Stimulated activated CD8-positive, alpha-beta memory T cell treated with anti-CD3 and anti-CD28 coated beads, Interleukin-4, amount 100 ng/mL, for 1 hour (primary cell): ENCODE results near the gene PTPRN2.
"Not testable (repeated sequence)": the region's sequence is repeated elsewhere in the genome, so short reads cannot be mapped to it uniquely, and the experiment has no call there.

ENCODE experiments used
- DNase-seq, 2 donors: peaks; one replicate each; pipeline ENCODE4 v3.0.0-alpha.2; 2020; ENCODE audit warnings: low read depth in 2 of 2, low spot score in 1 of 2

The PTPRN2 gene

GRCh38 chr7:158312789-158313188 lies 274.8 kb downstream of the PTPRN2 start:
- no peak for DNase-seq

- DNase-seq = no peak
These were observed 275.8 kb downstream of the PTPRN2 start for GRCh38 chr7:158311791-158312190.

- DNase-seq = no peak
These were observed 276.5 kb downstream of the PTPRN2 start for GRCh38 chr7:158310924-158311666.

GRCh38 chr7:158309868-158310763 lies 277.5 kb downstream of the PTPRN2 start:
- DNase-seq = no peak

- no peak for DNase-seq
These were observed 279.6 kb downstream of the PTPRN2 start for GRCh38 chr7:158308001-158308400.

GRCh38 chr7:158304072-158304471 lies 283.6 kb downstream of the PTPRN2 start:
- DNase-seq = not testable (repeated sequence)

- DNase-seq = no peak
These were observed 284.5 kb downstream of the PTPRN2 start for GRCh38 chr7:158303121-158303520.

- DNase-seq = no peak
These were observed 285.2 kb downstream of the PTPRN2 start for GRCh38 chr7:158302274-158303070.

GRCh38 chr7:158301207-158301606 lies 286.4 kb downstream of the PTPRN2 start:
- no peak for DNase-seq

GRCh38 chr7:158300427-158300826 lies 287.2 kb downstream of the PTPRN2 start:
- DNase-seq = no peak

GRCh38 chr7:158299607-158300006 lies 288.0 kb downstream of the PTPRN2 start:
- no peak for DNase-seq

- no peak for DNase-seq
These were observed 290.9 kb downstream of the PTPRN2 start for GRCh38 chr7:158296798-158297104.

GRCh38 chr7:158295966-158296797 lies 291.4 kb downstream of the PTPRN2 start:
- no peak for DNase-seq

GRCh38 chr7:158294468-158295215 lies 293.0 kb downstream of the PTPRN2 start:
- DNase-seq = not testable (repeated sequence)

GRCh38 chr7:158292948-158293347 lies 294.7 kb downstream of the PTPRN2 start:
- no peak for DNase-seq

GRCh38 chr7:158291998-158292397 lies 295.6 kb downstream of the PTPRN2 start:
- DNase-seq = no peak

GRCh38 chr7:158289761-158290523 lies 297.7 kb downstream of the PTPRN2 start:
- no peak for DNase-seq

GRCh38 chr7:158289231-158289630 lies 298.4 kb downstream of the PTPRN2 start:
- DNase-seq = no peak

GRCh38 chr7:158286210-158286609 lies 301.4 kb downstream of the PTPRN2 start:
- DNase-seq = no peak
